Transverse colon (tissue), 4 donors: ENCODE data around the gene DDX23. TPM values are rescaled to one million over a fixed set of nuclear protein-coding genes. Genes with fewer than 3 reads are reported as not detected.

Experiments used
- DNase-seq: peaks from one replicate; pipeline ENCODE4 v3.0.0-alpha.2; 2019
- H3K27ac ChIP-seq, 4 donors: fragments of 200-600 bp; sonication (generic); 2 replicates each; pipeline ENCODE4 v1.5.1; 2016 to 2018; ENCODE audit warnings: inconsistent platforms in 4 of 4
- H3K27me3 ChIP-seq: fragments of 200-600 bp; sonication (generic); 2 replicates; pipeline ENCODE4 v1.5.1; 2017; ENCODE audit warnings: inconsistent platforms
- H3K36me3 ChIP-seq, 4 donors: fragments of 200-600 bp; sonication (generic); 2 replicates each; pipeline ENCODE4 v1.5.1; 2017 to 2019; ENCODE audit warnings: inconsistent platforms in 4 of 4
- H3K4me1 ChIP-seq, 4 donors: fragments of 200-600 bp; sonication (generic); 2 replicates each; pipeline ENCODE4 v1.5.1; 2017 to 2020; ENCODE audit warnings: inconsistent platforms in 4 of 4
- H3K4me3 ChIP-seq, 4 donors: fragments of 200-600 bp; sonication (generic); 1 replicate in 1 of 4; 2 replicates in 3 of 4; pipeline versions ENCODE4 v1.5.1 to v1.6.1; 2017 to 2019; ENCODE audit warnings: inconsistent platforms in 4 of 4
- H3K9me3 ChIP-seq, 2 donors: fragments of 200-600 bp; sonication (generic); 2 replicates each; pipeline ENCODE4 v1.5.1; 2017 to 2019; ENCODE audit warnings: inconsistent platforms in 2 of 2
- EP300 ChIP-seq: sonication (generic); formaldehyde crosslinking; IDR thresholded peaks from one replicate; pipeline ENCODE4 v1.6.1; 2017; ENCODE audit warnings: antibody characterized with exemption, low read depth
- POLR2A ChIP-seq: fragments of 450-650 bp; IDR thresholded peaks from one replicate; pipeline ENCODE4 v1.6.1; 2016; ENCODE audit warnings: antibody characterized with exemption, mild to moderate bottlenecking, moderate library complexity
- POLR2AphosphoS5 ChIP-seq, 3 donors: sonication (generic); formaldehyde crosslinking; IDR thresholded peaks; one replicate each; pipeline ENCODE4 v1.6.1; 2016; ENCODE audit warnings: antibody characterized with exemption in 3 of 3
- WGBS, 2 donors: methylation state at CpG; one replicate each; pipeline ENCODE4 v1.1.5; 2018; ENCODE audit warnings: low coverage in 1 of 2; 5-methylcytosine and 5-hydroxymethylcytosine counted together
- in situ Hi-C, 4 donors: fragments of 200-750 bp; cut with MboI; loops; one replicate each; pipeline versions ENCODE4 v1.15.0 to v1.15.1; 2017; ENCODE audit warnings: low sequenced_read_pairs in 3 of 4, low pct_ligation_motif_present in 1 of 4, low pct_unique_long_range_greater_than_20kb in 1 of 4
- intact Hi-C: fragments of 100-400 bp; cut with DNase I; formaldehyde crosslinking; loops from one replicate; pipeline ENCODE4 v1.15.1; 2023; ENCODE audit warnings: low total_unique reads
- total RNA-seq, 4 donors: library from RNA; depleted of rRNA; stranded (reverse); fragments of >200 nt; gene quantifications; one replicate each; pipeline ENCODE4 v1.1.0, GENCODE V29; 2016
- TF ChIP-seq, protein P1 (sequence below), 5 experiments: fragments of 200-600 bp in 3 of 5; fragments of 450-650 bp in 2 of 5; sonication (generic) in 3 of 5; IDR thresholded peaks; 1 replicate in 2 of 5; 2 replicates in 3 of 5; pipeline ENCODE4 v1.5.1; 2016 to 2017; ENCODE audit warnings: antibody characterized with exemption in 5 of 5, inconsistent platforms in 3 of 5, mild to moderate bottlenecking in 2 of 5, moderate library complexity in 1 of 5

Gene DDX23
- 100 to 1,000 TPM in 1 of 4 donors, 10 to 100 TPM in 3; 82.9 to 143 (median 83.9) TPM for total RNA-seq

DNA sequence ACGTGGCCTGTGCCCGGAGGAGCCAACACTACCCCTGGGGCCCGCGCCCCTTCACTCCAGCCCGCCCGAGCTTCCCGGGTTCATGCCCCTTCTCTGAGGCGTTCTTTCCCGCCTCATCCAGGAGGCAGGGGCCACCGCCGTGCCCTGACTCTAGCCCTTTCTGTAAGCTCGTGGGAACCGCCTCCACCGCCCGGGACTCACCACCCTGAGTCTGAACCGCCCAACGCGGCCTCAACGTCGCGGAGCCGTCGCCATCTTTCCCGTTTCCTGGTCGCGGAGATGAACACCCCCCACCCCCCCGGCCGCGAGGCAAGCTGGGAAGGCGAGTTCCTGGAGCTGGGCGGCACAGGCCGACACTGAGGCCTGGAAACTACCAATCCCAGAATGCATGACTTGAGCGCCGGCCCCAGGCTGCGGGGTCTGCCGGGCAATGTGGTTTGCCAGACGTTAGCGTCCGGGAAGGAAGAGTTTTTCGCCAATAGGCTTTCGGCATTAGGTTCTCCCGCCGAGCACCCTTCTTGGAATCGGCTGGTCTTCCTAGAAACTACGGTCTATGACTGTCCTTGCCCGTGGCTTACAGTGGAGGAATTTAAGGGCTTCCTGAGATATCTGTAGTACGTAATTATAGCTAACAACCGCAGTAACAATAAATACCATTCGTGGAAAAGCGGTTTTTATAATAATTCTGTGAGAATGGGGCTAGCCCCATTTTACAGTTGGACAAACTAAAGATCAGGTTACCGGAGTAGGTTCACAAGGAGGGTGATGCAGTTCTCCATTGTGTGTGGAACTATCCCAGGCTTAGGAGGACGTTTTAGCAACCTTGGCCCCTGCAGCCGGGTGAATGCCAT, at the start of gene DDX23:
Gene DDX23, minus strand, starts transcription at position 281 of the 851 bp plus-strand sequence. CDS start 6,381 bp downstream, outside the sequence.
- TF ChIP-seq POLR2A (peak; percentile 68), POLR2AphosphoS5 (IDR thresholded peaks at IDR 0.05) (peak; percentile 75 to 79 (median 77)), EP300 (peak; percentile 88)
- TF ChIP-seq, protein P1, sequence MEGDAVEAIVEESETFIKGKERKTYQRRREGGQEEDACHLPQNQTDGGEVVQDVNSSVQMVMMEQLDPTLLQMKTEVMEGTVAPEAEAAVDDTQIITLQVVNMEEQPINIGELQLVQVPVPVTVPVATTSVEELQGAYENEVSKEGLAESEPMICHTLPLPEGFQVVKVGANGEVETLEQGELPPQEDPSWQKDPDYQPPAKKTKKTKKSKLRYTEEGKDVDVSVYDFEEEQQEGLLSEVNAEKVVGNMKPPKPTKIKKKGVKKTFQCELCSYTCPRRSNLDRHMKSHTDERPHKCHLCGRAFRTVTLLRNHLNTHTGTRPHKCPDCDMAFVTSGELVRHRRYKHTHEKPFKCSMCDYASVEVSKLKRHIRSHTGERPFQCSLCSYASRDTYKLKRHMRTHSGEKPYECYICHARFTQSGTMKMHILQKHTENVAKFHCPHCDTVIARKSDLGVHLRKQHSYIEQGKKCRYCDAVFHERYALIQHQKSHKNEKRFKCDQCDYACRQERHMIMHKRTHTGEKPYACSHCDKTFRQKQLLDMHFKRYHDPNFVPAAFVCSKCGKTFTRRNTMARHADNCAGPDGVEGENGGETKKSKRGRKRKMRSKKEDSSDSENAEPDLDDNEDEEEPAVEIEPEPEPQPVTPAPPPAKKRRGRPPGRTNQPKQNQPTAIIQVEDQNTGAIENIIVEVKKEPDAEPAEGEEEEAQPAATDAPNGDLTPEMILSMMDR (IDR thresholded peaks at IDR 0.05): no peak
- Histone ChIP-seq H3K27ac (peak within 1 kb of the TSS; percentile 80 to 95 (median 88)), H3K4me1 (peaks cover 10 to 27% (median 19%) of the 10 kb centered on the region in 4 donors), H3K9me3 (no peaks in the 10 kb centered on the region), H3K27me3 (no peaks in the 10 kb centered on the region), H3K36me3 (no peaks in the 10 kb centered on the region), H3K4me3 (peak within 1 kb of the TSS; percentile 71 to 98 (median 76))
- peak; percentile 95 for DNase-seq
- WGBS, 2 donors: 0 to 1% methylated on average over 9 to 42 of the region's 53 CpGs
- intact Hi-C loops: loop anchor here (10.0 kb wide), 1 partner anchor 83 kb away; no protein-coding TSS in a partner anchor
- in situ Hi-C loops: no loop called here

DNA sequence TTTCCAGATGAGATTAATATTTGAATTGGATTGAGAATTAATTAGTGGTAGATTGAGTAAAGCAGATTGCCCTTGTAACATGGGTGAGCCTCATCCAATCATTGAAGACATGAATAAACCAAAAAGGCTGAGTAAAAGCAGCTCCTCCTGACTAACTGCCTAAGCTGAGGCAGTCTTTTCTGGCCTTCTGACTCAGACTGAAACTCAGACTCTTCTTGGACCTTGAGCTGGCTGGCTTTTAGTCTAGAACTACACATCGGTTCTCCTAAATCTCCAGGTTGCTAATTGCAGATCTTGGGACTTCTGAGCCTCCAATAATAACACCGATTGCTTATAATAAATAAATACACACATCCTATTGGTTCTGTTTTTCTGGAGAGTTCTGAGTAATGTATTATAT, 49.3 kb upstream of the DDX23 start:
- Histone ChIP-seq H3K36me3 (no peaks in the 10 kb centered on the region), H3K27me3 (peaks cover 13% of the 10 kb centered on the region), H3K4me1 (peaks cover 0 to 10% (median 4%) of the 10 kb centered on the region in 4 donors), H3K4me3 (no peak overlapping the region), H3K27ac (no peak overlapping the region), H3K9me3 (no peaks in the 10 kb centered on the region)
- no peak for DNase-seq
- WGBS, 2 donors: 70 to 100% methylated on average over 1 to 2 of the region's 2 CpGs
- TF ChIP-seq EP300 (no peak), POLR2A (no peak), POLR2AphosphoS5 (IDR thresholded peaks at IDR 0.05) (no peak)
- TF ChIP-seq, protein P1 (IDR thresholded peaks at IDR 0.05): no peak
- in situ Hi-C loops (no loop called here), intact Hi-C loops (no loop called here)

DNA sequence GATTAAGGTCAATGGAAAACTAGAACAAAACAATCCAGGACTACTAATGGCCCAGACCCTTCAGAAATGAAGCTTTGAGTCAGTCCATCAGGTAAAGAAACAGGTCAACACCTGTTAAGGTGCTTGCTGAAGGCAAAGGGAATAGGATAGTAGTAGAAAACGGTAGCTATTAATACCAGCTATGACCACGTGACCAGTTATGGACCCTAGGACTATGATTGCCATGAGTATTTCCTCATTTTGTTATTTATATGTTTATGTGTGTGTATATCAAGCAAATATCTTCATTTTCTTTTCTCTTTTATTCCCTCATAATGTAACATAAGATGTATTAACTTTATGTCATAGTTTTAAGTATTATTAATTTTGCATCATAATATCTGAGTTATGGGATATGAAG, 47.7 kb upstream of the DDX23 start:
- in situ Hi-C loops: no loop called here
- H3K27me3 ChIP-seq: peaks cover 8% of the 10 kb centered on the region
- intact Hi-C loops: no loop called here
- no peak for TF ChIP-seq EP300
- TF ChIP-seq POLR2AphosphoS5 (IDR thresholded peaks at IDR 0.05): no peak
- TF ChIP-seq, protein P1 (IDR thresholded peaks at IDR 0.05): no peak
- no peak for TF ChIP-seq POLR2A
- WGBS, 2 donors: 64 to 81% methylated on average over 2 of the region's 2 CpGs
- peaks cover 0 to 10% (median 4%) of the 10 kb centered on the region in 4 donors for H3K4me1 ChIP-seq
- no peaks in the 10 kb centered on the region for H3K36me3 ChIP-seq
- no peak overlapping the region for H3K27ac ChIP-seq
- no peak overlapping the region for H3K4me3 ChIP-seq
- no peak for DNase-seq
- H3K9me3 ChIP-seq: no peaks in the 10 kb centered on the region

DNA sequence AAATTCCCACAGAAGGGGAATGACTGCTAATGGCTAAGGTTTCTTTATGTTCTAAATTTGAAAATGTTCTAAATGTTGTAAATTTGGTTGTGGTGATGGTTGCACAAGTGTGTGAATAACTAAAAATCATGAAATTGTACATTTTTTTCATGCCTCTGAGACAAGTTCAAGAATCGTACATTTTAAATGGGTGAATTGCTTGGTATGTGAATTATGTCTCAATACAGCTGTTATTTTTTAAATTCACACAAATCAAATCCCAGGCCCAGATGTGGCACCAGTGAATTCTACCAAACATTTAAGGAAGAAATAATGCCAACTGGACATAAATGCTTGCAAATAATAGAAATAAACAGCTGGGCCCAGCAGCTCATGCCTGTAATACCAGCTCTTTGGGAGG, 42.3 kb upstream of the DDX23 start:
- Histone ChIP-seq H3K36me3 (no peaks in the 10 kb centered on the region), H3K27ac (no peak overlapping the region), H3K4me1 (peaks cover 0 to 9% (median 6%) of the 10 kb centered on the region in 4 donors), H3K27me3 (peaks cover 26% of the 10 kb centered on the region), H3K4me3 (no peak overlapping the region), H3K9me3 (no peaks in the 10 kb centered on the region)
- in situ Hi-C loops (no loop called here), intact Hi-C loops (no loop called here)
- TF ChIP-seq POLR2AphosphoS5 (IDR thresholded peaks at IDR 0.05) (no peak), EP300 (no peak), POLR2A (no peak)
- TF ChIP-seq, protein P1 (IDR thresholded peaks at IDR 0.05): no peak
- no peak for DNase-seq
- WGBS, 2 donors: 75 to 78% methylated on average over 1 of the region's 1 CpG
